Keratinocyte (primary cell): ENCODE measurements around the gene NLRP6.

Source experiments
- EZH2 ChIP-seq: IDR thresholded peaks from one replicate; pipeline ENCODE4 v1.6.1; 2012; ENCODE audit warnings: inconsistent platforms, mild to moderate bottlenecking, low read length, moderate library complexity
- TF ChIP-seq, protein P1 (sequence below), 3 experiments: IDR thresholded peaks in 1 of 3; conservative IDR thresholded peaks in 1 of 3; optimal IDR thresholded peaks in 1 of 3; 2 replicates in 2 of 3; 3 replicates in 1 of 3; pipeline versions ENCODE3 to v1.5.1; 2011; ENCODE audit warnings: low read length in 3 of 3, mild to moderate bottlenecking in 3 of 3, moderate library complexity in 2 of 3, control low read depth in 1 of 3, inconsistent platforms in 1 of 3; ENCODE audit not compliant: insufficient read depth in 2 of 3; ENCODE audit errors: extremely low read depth in 1 of 3

DNA sequence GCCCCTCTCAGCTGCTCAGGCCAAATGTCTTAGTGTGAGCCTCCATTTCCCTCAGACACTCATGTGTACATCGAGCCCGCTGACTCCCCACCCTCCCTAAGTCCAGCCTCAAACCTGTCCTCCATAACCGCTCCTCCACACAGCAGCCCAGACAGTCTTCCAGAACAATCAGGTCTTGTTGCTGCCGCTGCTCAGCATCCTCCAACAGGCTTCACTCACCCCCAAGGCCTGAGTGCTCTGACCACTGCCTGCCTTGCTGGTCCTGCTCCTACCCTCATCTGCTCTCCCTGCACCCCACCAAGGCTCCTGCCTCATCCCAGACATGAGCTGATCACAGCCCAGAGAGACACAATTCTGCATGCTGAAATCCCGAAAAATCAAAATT, 24.3 kb upstream of the NLRP6 start:
- TF ChIP-seq EZH2 = no peak
- TF ChIP-seq, protein P1, sequence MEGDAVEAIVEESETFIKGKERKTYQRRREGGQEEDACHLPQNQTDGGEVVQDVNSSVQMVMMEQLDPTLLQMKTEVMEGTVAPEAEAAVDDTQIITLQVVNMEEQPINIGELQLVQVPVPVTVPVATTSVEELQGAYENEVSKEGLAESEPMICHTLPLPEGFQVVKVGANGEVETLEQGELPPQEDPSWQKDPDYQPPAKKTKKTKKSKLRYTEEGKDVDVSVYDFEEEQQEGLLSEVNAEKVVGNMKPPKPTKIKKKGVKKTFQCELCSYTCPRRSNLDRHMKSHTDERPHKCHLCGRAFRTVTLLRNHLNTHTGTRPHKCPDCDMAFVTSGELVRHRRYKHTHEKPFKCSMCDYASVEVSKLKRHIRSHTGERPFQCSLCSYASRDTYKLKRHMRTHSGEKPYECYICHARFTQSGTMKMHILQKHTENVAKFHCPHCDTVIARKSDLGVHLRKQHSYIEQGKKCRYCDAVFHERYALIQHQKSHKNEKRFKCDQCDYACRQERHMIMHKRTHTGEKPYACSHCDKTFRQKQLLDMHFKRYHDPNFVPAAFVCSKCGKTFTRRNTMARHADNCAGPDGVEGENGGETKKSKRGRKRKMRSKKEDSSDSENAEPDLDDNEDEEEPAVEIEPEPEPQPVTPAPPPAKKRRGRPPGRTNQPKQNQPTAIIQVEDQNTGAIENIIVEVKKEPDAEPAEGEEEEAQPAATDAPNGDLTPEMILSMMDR (optimal IDR thresholded peaks at IDR 0.05 in 1 of 3, IDR thresholded peaks at IDR 0.05 in 1 of 3, conservative IDR thresholded peaks at IDR 0.05 in 1 of 3; ENCODE audit: extremely low read depth in 1 of 3, insufficient read depth in 2 of 3, low read length in 3 of 3) = no peak
